ENCODE results near the gene PHOSPHO1.
A peak's percentile ranks its signal among the peaks of the same experiment; 100 is the strongest.
"Not testable (repeated sequence)": the region's sequence is repeated elsewhere in the genome, so short reads cannot be mapped to it uniquely, and the experiment has no call there.

Gene PHOSPHO1

GRCh38 chr17:49197346-49197998 is 33.1 kb downstream of the PHOSPHO1 start:
- Histone ChIP-seq H3K4me3 (ENCODE audit: low read length) (no peak overlapping the region), H3K27me3 (ENCODE audit: control insufficient read depth, insufficient read depth, low read length) (no peaks in the 10 kb centered on the region), H3K9ac (ENCODE audit: low read length) (no peak overlapping the region), H3K9me3 (ENCODE audit: control insufficient read depth, low read depth, low read length) (no peaks in the 10 kb centered on the region), H3K27ac (ENCODE audit: low read length) (no peak overlapping the region), H3K36me3 (ENCODE audit: control insufficient read depth, low read depth, low read length) (no peaks in the 10 kb centered on the region), H3K4me1 (ENCODE audit: control insufficient read depth, low read depth, low read length) (peaks cover 6% of the 10 kb centered on the region)

- no peak overlapping the region for H3K4me3 ChIP-seq (ENCODE audit: low read length)
- H3K9ac ChIP-seq (ENCODE audit: low read length) = no peak overlapping the region
- no peaks in the 10 kb centered on the region for H3K9me3 ChIP-seq (ENCODE audit: control insufficient read depth, low read depth, low read length)
- no peaks in the 10 kb centered on the region for H3K27me3 ChIP-seq (ENCODE audit: control insufficient read depth, insufficient read depth, low read length)
- no peak overlapping the region for H3K27ac ChIP-seq (ENCODE audit: low read length)
- peaks cover 6% of the 10 kb centered on the region for H3K4me1 ChIP-seq (ENCODE audit: control insufficient read depth, low read depth, low read length)
- H3K36me3 ChIP-seq (ENCODE audit: control insufficient read depth, low read depth, low read length) = no peaks in the 10 kb centered on the region
Observed at GRCh38 chr17:49196520-49196919, 34.1 kb downstream of the PHOSPHO1 start.

- H3K27ac ChIP-seq (ENCODE audit: low read length) = no peak overlapping the region
- no peak overlapping the region for H3K4me3 ChIP-seq (ENCODE audit: low read length)
- no peaks in the 10 kb centered on the region for H3K27me3 ChIP-seq (ENCODE audit: control insufficient read depth, insufficient read depth, low read length)
- H3K9me3 ChIP-seq (ENCODE audit: control insufficient read depth, low read depth, low read length) = no peaks in the 10 kb centered on the region
- H3K36me3 ChIP-seq (ENCODE audit: control insufficient read depth, low read depth, low read length) = no peaks in the 10 kb centered on the region
- H3K9ac ChIP-seq (ENCODE audit: low read length) = no peak overlapping the region
- H3K4me1 ChIP-seq (ENCODE audit: control insufficient read depth, low read depth, low read length) = peaks cover 6% of the 10 kb centered on the region
Observed at GRCh38 chr17:49195751-49196150, 34.8 kb downstream of the PHOSPHO1 start.

- H3K4me3 ChIP-seq (ENCODE audit: low read length) = peak overlapping the region; percentile 97
Observed at GRCh38 chr17:49194297-49194607, 36.3 kb downstream of the PHOSPHO1 start.

GRCh38 chr17:49193513-49194296 is 36.9 kb downstream of the PHOSPHO1 start:
- H3K27me3 ChIP-seq (ENCODE audit: control insufficient read depth, insufficient read depth, low read length) = no peaks in the 10 kb centered on the region
- no peaks in the 10 kb centered on the region for H3K36me3 ChIP-seq (ENCODE audit: control insufficient read depth, low read depth, low read length)
- H3K9me3 ChIP-seq (ENCODE audit: control insufficient read depth, low read depth, low read length) = no peaks in the 10 kb centered on the region
- H3K4me1 ChIP-seq (ENCODE audit: control insufficient read depth, low read depth, low read length) = peaks cover 6% of the 10 kb centered on the region
- H3K27ac ChIP-seq (ENCODE audit: low read length) = no peak overlapping the region
- peak overlapping the region; percentile 91 for H3K9ac ChIP-seq (ENCODE audit: low read length)
- H3K4me3 ChIP-seq (ENCODE audit: low read length) = peak overlapping the region; percentile 97

More at GRCh38 chr17:49194297-49194607, 36.3 kb downstream of the PHOSPHO1 start:
- no peaks in the 10 kb centered on the region for H3K27me3 ChIP-seq (ENCODE audit: control insufficient read depth, insufficient read depth, low read length)
- no peaks in the 10 kb centered on the region for H3K9me3 ChIP-seq (ENCODE audit: control insufficient read depth, low read depth, low read length)
- H3K36me3 ChIP-seq (ENCODE audit: control insufficient read depth, low read depth, low read length) = no peaks in the 10 kb centered on the region
- H3K9ac ChIP-seq (ENCODE audit: low read length) = no peak overlapping the region
- peaks cover 6% of the 10 kb centered on the region for H3K4me1 ChIP-seq (ENCODE audit: control insufficient read depth, low read depth, low read length)
- no peak overlapping the region for H3K27ac ChIP-seq (ENCODE audit: low read length)

- Histone ChIP-seq H3K4me3 (ENCODE audit: low read length) (peak overlapping the region; percentile 97), H3K27ac (ENCODE audit: low read length) (peak overlapping the region; percentile 62), H3K36me3 (ENCODE audit: control insufficient read depth, low read depth, low read length) (no peaks in the 10 kb centered on the region), H3K27me3 (ENCODE audit: control insufficient read depth, insufficient read depth, low read length) (no peaks in the 10 kb centered on the region), H3K4me1 (ENCODE audit: control insufficient read depth, low read depth, low read length) (peaks cover 6% of the 10 kb centered on the region), H3K9me3 (ENCODE audit: control insufficient read depth, low read depth, low read length) (no peaks in the 10 kb centered on the region), H3K9ac (ENCODE audit: low read length) (peak overlapping the region; percentile 91)
Observed at GRCh38 chr17:49191917-49192741, 38.5 kb downstream of the PHOSPHO1 start.

DNA sequence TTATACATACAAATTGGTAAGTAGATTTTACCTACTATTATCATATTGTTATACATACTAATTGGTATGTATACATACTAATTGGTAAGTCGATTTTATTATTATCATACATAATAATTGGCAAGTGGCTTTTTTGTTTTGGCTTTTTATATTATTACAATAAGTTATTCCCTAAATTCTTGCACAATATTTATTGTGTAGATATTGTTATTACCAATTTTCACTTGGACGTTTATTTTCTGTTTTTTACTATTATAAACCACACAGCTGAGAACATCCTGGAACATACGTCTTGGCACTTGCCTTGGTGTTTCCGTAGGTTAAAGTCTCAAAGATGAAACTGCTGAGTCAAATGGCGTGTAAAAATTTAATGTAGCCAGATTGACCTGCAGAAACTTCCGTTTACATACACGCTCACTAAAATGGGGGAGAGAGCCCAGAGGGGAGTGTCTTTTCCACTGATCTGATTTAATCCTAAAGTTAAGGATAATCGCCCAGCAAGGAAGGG is 39.1 kb downstream of the PHOSPHO1 start:
- Histone ChIP-seq H3K9me3 (ENCODE audit: control insufficient read depth, low read depth, low read length) (no peaks in the 10 kb centered on the region), H3K4me1 (ENCODE audit: control insufficient read depth, low read depth, low read length) (peaks cover 6% of the 10 kb centered on the region), H3K36me3 (ENCODE audit: control insufficient read depth, low read depth, low read length) (no peaks in the 10 kb centered on the region), H3K9ac (ENCODE audit: low read length) (peak overlapping the region; percentile 91), H3K27me3 (ENCODE audit: control insufficient read depth, insufficient read depth, low read length) (no peaks in the 10 kb centered on the region), H3K4me3 (ENCODE audit: low read length) (peak overlapping the region; percentile 97), H3K27ac (ENCODE audit: low read length) (peak overlapping the region; percentile 62)

DNA sequence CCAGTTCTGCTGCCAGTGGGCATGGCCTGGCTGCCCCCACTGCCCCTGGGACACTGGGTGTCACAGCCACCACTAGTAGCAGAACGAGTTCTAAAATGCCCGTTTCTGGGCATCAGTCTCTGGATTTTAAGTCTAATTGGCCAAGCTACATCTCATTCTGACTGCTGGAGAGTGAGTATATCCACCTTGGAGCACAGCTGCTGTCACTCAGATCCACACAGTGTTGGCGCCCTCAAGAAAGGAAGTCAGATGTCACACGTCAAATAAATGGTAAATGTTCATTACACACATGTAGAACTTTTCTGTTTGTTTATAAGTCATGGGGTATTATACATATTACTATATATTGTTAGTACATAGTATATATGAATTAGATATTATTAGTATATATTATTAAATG is 39.7 kb downstream of the PHOSPHO1 start:
- Histone ChIP-seq H3K9me3 (ENCODE audit: control insufficient read depth, low read depth, low read length) (no peaks in the 10 kb centered on the region), H3K27ac (ENCODE audit: low read length) (no peak overlapping the region), H3K9ac (ENCODE audit: low read length) (no peak overlapping the region), H3K27me3 (ENCODE audit: control insufficient read depth, insufficient read depth, low read length) (no peaks in the 10 kb centered on the region), H3K4me3 (ENCODE audit: low read length) (no peak overlapping the region), H3K4me1 (ENCODE audit: control insufficient read depth, low read depth, low read length) (peaks cover 6% of the 10 kb centered on the region), H3K36me3 (ENCODE audit: control insufficient read depth, low read depth, low read length) (no peaks in the 10 kb centered on the region)

GRCh38 chr17:49187301-49187700 is 43.3 kb downstream of the PHOSPHO1 start:
- no peaks in the 10 kb centered on the region for H3K36me3 ChIP-seq (ENCODE audit: control insufficient read depth, low read depth, low read length)

DNA sequence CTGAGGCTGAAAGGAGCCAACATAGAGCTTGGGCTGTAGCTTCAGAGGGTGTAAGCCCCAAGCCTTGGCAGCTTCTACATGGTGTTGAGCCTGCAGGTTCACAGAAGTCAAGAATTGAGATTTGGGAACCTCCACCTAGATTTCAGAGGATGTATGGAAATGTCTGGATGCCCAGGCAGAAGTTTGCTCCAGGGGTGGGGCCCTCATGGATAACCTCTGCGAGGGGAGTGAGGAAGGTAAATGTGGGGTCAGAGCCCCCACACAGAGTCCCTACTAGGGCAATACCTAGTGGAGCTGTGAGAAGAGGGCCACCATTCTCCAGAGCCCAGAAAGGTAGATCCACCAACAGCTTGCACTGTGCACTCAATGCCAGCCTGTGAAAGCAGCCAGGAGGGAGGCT is 45.2 kb downstream of the PHOSPHO1 start:
- not testable (repeated sequence) for H3K4me3 ChIP-seq (ENCODE audit: low read length); H3K9ac ChIP-seq (ENCODE audit: low read length); H3K27ac ChIP-seq (ENCODE audit: low read length); H3K4me1 ChIP-seq (ENCODE audit: control insufficient read depth, low read depth, low read length); H3K36me3 ChIP-seq (ENCODE audit: control insufficient read depth, low read depth, low read length); H3K27me3 ChIP-seq (ENCODE audit: control insufficient read depth, insufficient read depth, low read length); H3K9me3 ChIP-seq (ENCODE audit: control insufficient read depth, low read depth, low read length)

More at GRCh38 chr17:49187301-49187700, 43.3 kb downstream of the PHOSPHO1 start:
- Histone ChIP-seq H3K9me3 (ENCODE audit: control insufficient read depth, low read depth, low read length) (no peaks in the 10 kb centered on the region), H3K27ac (ENCODE audit: low read length) (no peak overlapping the region), H3K4me1 (ENCODE audit: control insufficient read depth, low read depth, low read length) (no peaks in the 10 kb centered on the region), H3K27me3 (ENCODE audit: control insufficient read depth, insufficient read depth, low read length) (no peaks in the 10 kb centered on the region), H3K9ac (ENCODE audit: low read length) (no peak overlapping the region), H3K4me3 (ENCODE audit: low read length) (no peak overlapping the region)

DNA sequence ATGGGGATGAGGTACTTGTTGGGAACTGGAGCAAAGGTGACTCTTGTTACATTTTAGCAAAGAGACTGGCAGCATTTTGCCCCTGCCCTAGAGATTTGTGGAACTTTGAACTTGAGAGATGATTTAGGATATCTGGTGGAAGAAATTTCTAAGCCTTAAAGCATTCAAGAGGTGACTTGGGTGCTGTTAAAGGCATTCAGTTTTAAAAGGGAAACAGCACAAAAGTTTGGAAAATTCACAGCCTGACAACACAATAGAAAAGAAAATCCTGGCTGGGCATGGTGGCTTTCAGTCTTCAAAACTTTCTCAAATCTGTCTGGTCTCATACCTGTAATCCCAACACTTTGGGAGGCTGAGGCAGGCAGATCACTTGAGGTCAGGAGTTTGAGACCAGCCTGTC is 46.1 kb downstream of the PHOSPHO1 start:
- not testable (repeated sequence) for H3K27ac ChIP-seq (ENCODE audit: low read length)

More for the DNA sequence above, 46.1 kb downstream of the PHOSPHO1 start:
- H3K9me3 ChIP-seq (ENCODE audit: control insufficient read depth, low read depth, low read length); H3K4me3 ChIP-seq (ENCODE audit: low read length); H3K9ac ChIP-seq (ENCODE audit: low read length); H3K27me3 ChIP-seq (ENCODE audit: control insufficient read depth, insufficient read depth, low read length); H3K4me1 ChIP-seq (ENCODE audit: control insufficient read depth, low read depth, low read length); H3K36me3 ChIP-seq (ENCODE audit: control insufficient read depth, low read depth, low read length): not testable (repeated sequence)

Measured in iPS-18a (cell line).